SK-N-SH (cell line): ENCODE data around the gene UBB. TPM values are rescaled to one million over a fixed set of nuclear protein-coding genes. Genes with fewer than 3 reads are reported as not detected.
A peak's percentile ranks its signal among the peaks of the same experiment; 100 is the strongest.

Experiments used
- CTCF ChIA-PET: fragments of 300-600, 350-600 bp; formaldehyde crosslinking; extraction: SDS; loops from one replicate; lab custom pipeline; 2021; lab: Yijun Ruan, JAX
- POLR2A ChIA-PET: fragments of 350-600 bp; sonication (Branson Sonifier 250); formaldehyde crosslinking; extraction: SDS; loops from one replicate; lab custom pipeline; 2020; ENCODE audit warnings: antibody characterized with exemption, inconsistent platforms; lab: Yijun Ruan, JAX
- DNase-seq: peaks from one replicate; pipeline ENCODE4 v3.0.0; 2012
- H2AFZ ChIP-seq: fragments of 200-600 bp; sonication (generic); 2 replicates; pipeline ENCODE4 v1.8.1; 2016; ENCODE audit warnings: antibody characterized with exemption, mild to moderate bottlenecking, low read depth
- H3F3A ChIP-seq: fragments of 200-600 bp; sonication (generic); replicated peaks from 2 replicates; pipeline ENCODE3; 2016; ENCODE audit warnings: antibody characterized with exemption, mild to moderate bottlenecking; ENCODE audit not compliant: insufficient read depth
- H3K27ac ChIP-seq, 2 experiments: fragments of 200-500 bp in 1 of 2; fragments of 200-600 bp in 1 of 2; sonication (Bioruptor generic) in 1 of 2; sonication (generic), shearing (Covaris generic) in 1 of 2; 2 replicates each; pipeline versions ENCODE4 v1.5.1 to v1.6.1; 2014 to 2016; ENCODE audit warnings: low read depth in 2 of 2, inconsistent platforms in 1 of 2, low read length in 1 of 2, mild to moderate bottlenecking in 1 of 2, mixed read lengths in 1 of 2
- H3K27me3 ChIP-seq: fragments of 200-600 bp; sonication (generic), shearing (Covaris generic); 2 replicates; pipeline ENCODE4 v1.6.1; 2016; ENCODE audit warnings: mixed run types; ENCODE audit not compliant: insufficient read depth
- H3K36me3 ChIP-seq, 2 experiments: fragments of 200-500 bp in 1 of 2; fragments of 200-600 bp in 1 of 2; sonication (Bioruptor generic) in 1 of 2; sonication (generic) in 1 of 2; replicated peaks in 1 of 2; 2 replicates each; pipeline versions ENCODE3 to v1.5.1; 2014 to 2016; ENCODE audit warnings: low read length in 1 of 2, mild to moderate bottlenecking in 1 of 2; ENCODE audit not compliant: insufficient read depth in 2 of 2, control insufficient read depth in 1 of 2
- H3K4me1 ChIP-seq, 2 experiments: fragments of 200-500 bp in 1 of 2; fragments of 200-600 bp in 1 of 2; sonication (Bioruptor generic) in 1 of 2; sonication (generic), shearing (Covaris generic) in 1 of 2; 2 replicates each; pipeline versions ENCODE4 v1.5.1 to v1.6.1; 2014 to 2016; ENCODE audit warnings: low read depth in 1 of 2, low read length in 1 of 2, mixed run types in 1 of 2; ENCODE audit not compliant: insufficient read depth in 2 of 2, control insufficient read depth in 1 of 2
- H3K4me2 ChIP-seq: fragments of 200-600 bp; sonication (generic), shearing (Covaris generic); 2 replicates; pipeline ENCODE4 v1.6.1; 2017; ENCODE audit warnings: mixed run types
- H3K4me3 ChIP-seq, 2 experiments: fragments of 200-500 bp in 1 of 2; fragments of 200-600 bp in 1 of 2; sonication (Bioruptor generic) in 1 of 2; sonication (generic), shearing (Covaris generic) in 1 of 2; 2 replicates each; pipeline versions ENCODE4 v1.5.1 to v1.8.1; 2014 to 2016; ENCODE audit warnings: low read depth in 2 of 2, inconsistent platforms in 1 of 2, low read length in 1 of 2, mild to moderate bottlenecking in 1 of 2, mixed read lengths in 1 of 2, moderate library complexity in 1 of 2
- H3K79me2 ChIP-seq: fragments of 200-600 bp; sonication (generic); 2 replicates; pipeline ENCODE4 v1.8.1; 2017; ENCODE audit warnings: mild to moderate bottlenecking; ENCODE audit not compliant: insufficient read depth
- H3K9ac ChIP-seq: fragments of 200-600 bp; sonication (generic); 2 replicates; pipeline ENCODE4 v1.6.1; 2017; ENCODE audit warnings: mixed run types
- H3K9me2 ChIP-seq: fragments of 200-600 bp; sonication (generic); 2 replicates; pipeline ENCODE4 v1.6.1; 2017; ENCODE audit warnings: mixed run types
- H3K9me3 ChIP-seq: fragments of 200-600 bp; sonication (generic); 2 replicates; pipeline ENCODE4 v1.6.1; 2017; ENCODE audit warnings: mixed run types, mild to moderate bottlenecking, moderate library complexity
- H4K20me1 ChIP-seq: fragments of 200-600 bp; sonication (generic); 2 replicates; pipeline ENCODE4 v1.6.1; 2017; ENCODE audit warnings: mild to moderate bottlenecking, mixed run types; ENCODE audit not compliant: insufficient read depth
- CHD2 ChIP-seq: fragments of 150-350 bp; IDR thresholded peaks from 2 replicates; pipeline ENCODE4 v1.6.1; 2018; ENCODE audit warnings: low read length; ENCODE audit not compliant: partially characterized antibody
- FOXJ3 ChIP-seq: sonication (generic); formaldehyde crosslinking; IDR thresholded peaks from 2 replicates; pipeline ENCODE4 v1.5.1; 2020; ENCODE audit warnings: mild to moderate bottlenecking, missing genetic modification reagents
- GATA2 ChIP-seq: sonication (generic); formaldehyde crosslinking; IDR thresholded peaks from 2 replicates; pipeline ENCODE4 v1.5.0; 2020; ENCODE audit warnings: mild to moderate bottlenecking, missing genetic modification reagents
- MEF2A ChIP-seq: IDR thresholded peaks from 2 replicates; pipeline ENCODE4 v1.4.0; 2012; ENCODE audit warnings: low read depth, borderline replicate concordance
- MXI1 ChIP-seq: IDR thresholded peaks from 2 replicates; pipeline ENCODE4 v1.6.1; 2012; ENCODE audit warnings: mild to moderate bottlenecking, low read depth, low read length, improper control_type of control experiment
- SMC3 ChIP-seq: IDR thresholded peaks from 2 replicates; pipeline ENCODE4 v1.6.1; 2012; ENCODE audit warnings: low read depth, low read length, improper control_type of control experiment
- TAF1 ChIP-seq: IDR thresholded peaks from 2 replicates; pipeline ENCODE4 v1.6.1; 2012; ENCODE audit warnings: low read depth, mild to moderate bottlenecking, low read length, moderate library complexity, borderline replicate concordance
- ZBTB33 ChIP-seq: IDR thresholded peaks from 2 replicates; pipeline ENCODE4 v1.4.0; 2012; ENCODE audit warnings: low read depth, borderline replicate concordance
- WGBS: methylation state at CpG from one replicate; pipeline ENCODE4 v1.1.6; 2017; ENCODE audit warnings: low lambda C conversion rate; 5-methylcytosine and 5-hydroxymethylcytosine counted together
- polyA plus RNA-seq, 3 experiments: library from polyadenylated mRNA; depleted of rRNA; stranded (reverse); fragments of >200 nt; gene quantifications; 2 replicates each; pipeline ENCODE4 v1.2.3, GENCODE V29; 2012
- TF ChIP-seq, protein P1 (sequence below): IDR thresholded peaks from 2 replicates; pipeline ENCODE4; 2012
- TF ChIP-seq, protein P2 (sequence below): fragments of 200-600 bp; sonication (generic); IDR thresholded peaks from 2 replicates; pipeline ENCODE4 v1.6.1; 2017; ENCODE audit warnings: antibody characterized with exemption, mild to moderate bottlenecking, moderate library complexity
- TF ChIP-seq, protein P3 (sequence below): fragments of 150-350 bp; IDR thresholded peaks from 2 replicates; pipeline ENCODE4 v1.6.1; 2016; ENCODE audit warnings: mild to moderate bottlenecking, low read depth, low read length

UBB gene
- polyA plus RNA-seq, 1 of the 3 experiments (the other 2 are of a cell fraction): 2,693 TPM

DNA sequence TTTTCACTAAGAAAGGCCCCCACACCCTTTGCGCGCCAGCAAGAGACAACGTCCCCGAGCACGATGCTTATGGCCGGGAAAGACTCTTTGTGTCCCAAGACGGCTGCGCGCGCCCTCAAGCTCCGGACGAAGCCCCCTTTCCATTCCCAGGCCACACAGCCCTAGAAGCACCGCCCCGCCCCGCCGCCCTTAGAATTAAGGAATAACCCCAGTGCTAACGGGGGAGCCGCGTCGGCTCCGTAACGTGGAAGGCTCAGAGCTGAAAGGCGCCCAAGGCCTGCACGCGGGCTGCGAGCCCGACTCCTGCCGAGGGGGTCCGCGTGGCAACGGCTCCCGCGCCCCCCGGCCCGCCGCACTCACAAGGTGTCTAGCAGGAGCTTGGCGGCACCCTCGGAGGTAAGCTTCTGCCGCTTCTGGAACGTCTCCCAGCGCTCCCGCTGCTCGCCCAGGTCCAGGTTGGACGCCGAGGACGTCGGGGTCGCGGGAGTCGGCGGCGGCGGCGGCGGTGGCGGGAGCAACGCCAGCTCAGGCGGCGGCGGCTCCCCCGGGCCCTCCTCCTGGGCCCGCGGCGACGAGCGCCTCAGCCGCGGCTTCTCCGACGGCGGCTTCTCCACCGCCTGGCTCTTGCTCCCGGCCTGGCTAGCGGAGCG lies 28.1 kb upstream of the UBB start:
- peak; percentile 72 for DNase-seq
- H3K79me2 ChIP-seq: peaks cover 39% of the 10 kb centered on the region
- CTCF ChIA-PET: interaction anchor here (0.6 to 8.8 kb wide), 17 partner anchors 8 to 501 kb away, joined by 3 to 94 read pairs (median 3); partner anchors contain the start of gene UBB
- under 1% methylated on average over 25 of the region's 75 CpGs for WGBS
- H3K4me2 ChIP-seq: peak overlapping the region; percentile 90
- TF ChIP-seq MXI1: peak; percentile 69; the same call in 1 of the 2 replicates
- TF ChIP-seq, protein P1, sequence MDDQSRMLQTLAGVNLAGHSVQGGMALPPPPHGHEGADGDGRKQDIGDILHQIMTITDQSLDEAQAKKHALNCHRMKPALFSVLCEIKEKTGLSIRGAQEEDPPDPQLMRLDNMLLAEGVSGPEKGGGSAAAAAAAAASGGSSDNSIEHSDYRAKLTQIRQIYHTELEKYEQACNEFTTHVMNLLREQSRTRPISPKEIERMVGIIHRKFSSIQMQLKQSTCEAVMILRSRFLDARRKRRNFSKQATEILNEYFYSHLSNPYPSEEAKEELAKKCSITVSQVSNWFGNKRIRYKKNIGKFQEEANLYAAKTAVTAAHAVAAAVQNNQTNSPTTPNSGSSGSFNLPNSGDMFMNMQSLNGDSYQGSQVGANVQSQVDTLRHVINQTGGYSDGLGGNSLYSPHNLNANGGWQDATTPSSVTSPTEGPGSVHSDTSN: no peak
- no peak for TF ChIP-seq MEF2A
- TF ChIP-seq GATA2 (CRISPR knock-in tag): no peak
- no peak for TF ChIP-seq ZBTB33
- no peaks in the 10 kb centered on the region; a peak in 2 of 4 replicates for H3K4me1 ChIP-seq
- peaks cover 17 to 21% of the 10 kb centered on the region in 2 experiments for H3K36me3 ChIP-seq
- peak overlapping the region; percentile 65 to 84 for H3K4me3 ChIP-seq
- POLR2A ChIA-PET: interaction anchor here (1.0 to 2.3 kb wide), 6 partner anchors 12 to 183 kb away, joined by 3 to 22 read pairs (median 9); partner anchors contain the start of genes PIGL and UBB
- H2AFZ ChIP-seq: peak overlapping the region; percentile 93; the same call in 1 of the 2 replicates
- H3K9me2 ChIP-seq: no peaks in the 10 kb centered on the region
- H3F3A ChIP-seq: peaks cover 13% of the 10 kb centered on the region
- no peaks in the 10 kb centered on the region for H4K20me1 ChIP-seq
- H3K9ac ChIP-seq: peak overlapping the region; percentile 91
- peak overlapping the region; percentile 79 to 80 for H3K27ac ChIP-seq
- no peaks in the 10 kb centered on the region for H3K9me3 ChIP-seq
- H3K27me3 ChIP-seq: no peaks in the 10 kb centered on the region

DNA sequence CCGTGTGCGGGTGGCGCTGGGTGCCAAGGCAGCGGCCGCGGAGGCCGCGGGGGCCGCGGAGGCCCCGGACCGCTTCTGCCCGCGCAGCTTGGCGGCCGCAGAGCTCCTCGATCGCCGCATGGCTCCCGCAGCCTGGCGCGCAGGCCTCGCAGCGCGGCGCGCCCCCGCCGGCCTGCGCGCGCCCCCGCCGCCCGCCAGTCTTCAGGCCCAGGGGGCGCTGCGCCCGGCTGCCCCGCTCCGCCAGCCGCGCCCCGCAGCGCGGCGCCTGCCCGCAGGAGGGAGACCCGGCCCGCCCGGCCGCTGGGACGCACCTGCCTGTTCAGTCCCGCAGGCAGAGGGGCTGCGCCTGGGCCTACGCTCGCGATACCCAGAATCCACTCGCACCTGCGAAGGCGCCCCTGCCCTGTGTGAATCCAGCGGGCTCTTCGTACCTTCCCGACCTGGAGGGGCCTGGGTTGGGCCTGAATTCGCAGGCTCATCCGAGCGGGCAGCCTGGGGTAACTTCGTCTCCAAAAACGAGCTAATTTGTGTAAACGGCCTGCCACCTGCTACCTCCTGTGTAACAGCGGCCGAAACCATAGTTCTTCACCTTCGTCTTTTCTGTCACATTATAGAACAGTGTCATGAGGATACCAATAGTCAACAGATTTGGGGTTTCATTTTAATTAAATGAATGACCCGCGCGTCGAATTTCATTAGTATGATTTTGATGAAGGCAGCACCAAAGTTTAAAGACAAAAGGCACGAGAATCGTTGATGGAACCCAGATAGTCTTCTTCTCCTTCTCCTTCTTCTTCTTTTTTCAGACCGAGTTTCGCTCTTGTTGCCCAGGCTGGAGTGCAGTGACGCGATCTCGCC lies 27.3 kb upstream of the UBB start, which contains the start of gene CENPV:
CENPV (minus strand) TSS at position 153 of the 858 bp plus-strand sequence; CDS start at position 120, 33 bp downstream.
- DNase-seq: peak; percentile 95
- peak within 1 kb of the TSS; percentile 79 to 80 for H3K27ac ChIP-seq
- CTCF ChIA-PET: interaction anchor here (0.6 to 8.8 kb wide), 13 partner anchors 9 to 500 kb away, joined by 3 to 94 read pairs (median 3); partner anchors contain the start of gene UBB
- TF ChIP-seq, protein P2, sequence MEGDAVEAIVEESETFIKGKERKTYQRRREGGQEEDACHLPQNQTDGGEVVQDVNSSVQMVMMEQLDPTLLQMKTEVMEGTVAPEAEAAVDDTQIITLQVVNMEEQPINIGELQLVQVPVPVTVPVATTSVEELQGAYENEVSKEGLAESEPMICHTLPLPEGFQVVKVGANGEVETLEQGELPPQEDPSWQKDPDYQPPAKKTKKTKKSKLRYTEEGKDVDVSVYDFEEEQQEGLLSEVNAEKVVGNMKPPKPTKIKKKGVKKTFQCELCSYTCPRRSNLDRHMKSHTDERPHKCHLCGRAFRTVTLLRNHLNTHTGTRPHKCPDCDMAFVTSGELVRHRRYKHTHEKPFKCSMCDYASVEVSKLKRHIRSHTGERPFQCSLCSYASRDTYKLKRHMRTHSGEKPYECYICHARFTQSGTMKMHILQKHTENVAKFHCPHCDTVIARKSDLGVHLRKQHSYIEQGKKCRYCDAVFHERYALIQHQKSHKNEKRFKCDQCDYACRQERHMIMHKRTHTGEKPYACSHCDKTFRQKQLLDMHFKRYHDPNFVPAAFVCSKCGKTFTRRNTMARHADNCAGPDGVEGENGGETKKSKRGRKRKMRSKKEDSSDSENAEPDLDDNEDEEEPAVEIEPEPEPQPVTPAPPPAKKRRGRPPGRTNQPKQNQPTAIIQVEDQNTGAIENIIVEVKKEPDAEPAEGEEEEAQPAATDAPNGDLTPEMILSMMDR: peak; percentile 19
- TF ChIP-seq TAF1: no peak
- TF ChIP-seq CHD2: no peak
- TF ChIP-seq, protein P3, sequence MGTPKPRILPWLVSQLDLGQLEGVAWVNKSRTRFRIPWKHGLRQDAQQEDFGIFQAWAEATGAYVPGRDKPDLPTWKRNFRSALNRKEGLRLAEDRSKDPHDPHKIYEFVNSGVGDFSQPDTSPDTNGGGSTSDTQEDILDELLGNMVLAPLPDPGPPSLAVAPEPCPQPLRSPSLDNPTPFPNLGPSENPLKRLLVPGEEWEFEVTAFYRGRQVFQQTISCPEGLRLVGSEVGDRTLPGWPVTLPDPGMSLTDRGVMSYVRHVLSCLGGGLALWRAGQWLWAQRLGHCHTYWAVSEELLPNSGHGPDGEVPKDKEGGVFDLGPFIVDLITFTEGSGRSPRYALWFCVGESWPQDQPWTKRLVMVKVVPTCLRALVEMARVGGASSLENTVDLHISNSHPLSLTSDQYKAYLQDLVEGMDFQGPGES: no peak
- TF ChIP-seq FOXJ3 (CRISPR knock-in tag): no peak
- TF ChIP-seq, protein P1: no peak
- TF ChIP-seq SMC3: no peak

More for the DNA sequence above, 27.3 kb upstream of the UBB start, which contains the start of gene CENPV:
- H3K27me3 ChIP-seq: no peaks in the 10 kb centered on the region
- POLR2A ChIA-PET: interaction anchor here (0.6 to 2.3 kb wide), 6 partner anchors 11 to 182 kb away, joined by 3 to 22 read pairs (median 8); partner anchors contain the start of gene UBB
- no peaks in the 10 kb centered on the region; a peak in 2 of 4 replicates for H3K4me1 ChIP-seq
- H3K4me3 ChIP-seq: peak within 1 kb of the TSS; percentile 65 to 84
- peak within 1 kb of the TSS; percentile 93; the same call in 1 of the 2 replicates for H2AFZ ChIP-seq
- 73% methylated on average over 25 of the region's 83 CpGs for WGBS
- peaks cover 39% of the 10 kb centered on the region for H3K79me2 ChIP-seq
- peaks cover 12% of the 10 kb centered on the region for H3F3A ChIP-seq
- no peaks in the 10 kb centered on the region for H4K20me1 ChIP-seq
- peaks cover 13 to 17% of the 10 kb centered on the region in 2 experiments for H3K36me3 ChIP-seq
- H3K4me2 ChIP-seq: peak within 1 kb of the TSS; percentile 90
- no peaks in the 10 kb centered on the region for H3K9me3 ChIP-seq
- no peaks in the 10 kb centered on the region for H3K9me2 ChIP-seq
- H3K9ac ChIP-seq: peak within 1 kb of the TSS; percentile 91
